Left colon (tissue), 2 donors: Measurements from ENCODE around the gene GPX4. TPM values are rescaled to one million over a fixed set of nuclear protein-coding genes. Genes with fewer than 3 reads are reported as not detected.
"Not testable (repeated sequence)": the region's sequence is repeated elsewhere in the genome, so short reads cannot be mapped to it uniquely, and the experiment has no call there.

ENCODE experiments used
- ATAC-seq: fragments of 200-7000 bp; cut with Tn5 transposase; one replicate; pipeline ENCODE4 v1.9.1; 2020; ENCODE audit warnings: mild to moderate bottlenecking, moderate library complexity
- DNase-seq, 2 donors: peaks; one replicate each; pipeline ENCODE4 v3.0.0-alpha.2; 2020
- intact Hi-C, 2 donors: fragments of 100-400 bp; cut with DNase I in 1 of 2; cut with micrococcal nuclease in 1 of 2; formaldehyde crosslinking; loops; one replicate each; pipeline versions ENCODE4 v1.11.2 to v1.14.0; 2022; cut with DNase I, micrococcal nuclease
- total RNA-seq, 2 donors: library from RNA; stranded (reverse); fragmentation: NEBNext Ultra II Directional; extraction: Animal tissue kit (Norgen Biotek cat#: 25700); gene quantifications; one replicate each; pipeline ENCODE4 v1.2.1, GENCODE V29; 2021
- donor health status: DM: no; HTN: no; CAD: no.
- donor health status: DM: yes; HTN: yes; CAD: no.

GPX4 gene
- total RNA-seq, 2 donors from 2014 or later, result 162 to 176 TPM

- DNase-seq (no peak), ATAC-seq (no peak)
- intact Hi-C loops, result no loop called here
These were observed 18.5 kb downstream of the GPX4 start for GRCh38 chr19:1122021-1122971.

- intact Hi-C loops, result no loop called here
- DNase-seq, result peak; percentile 71 to 85
- ATAC-seq, result peak; percentile 94
These were observed 19.2 kb downstream of the GPX4 start for GRCh38 chr19:1122972-1123363.

- DNase-seq, result no peak
- intact Hi-C loops, result no loop called here
- ATAC-seq, result no peak
These were observed 19.6 kb downstream of the GPX4 start for GRCh38 chr19:1123381-1123780.

GRCh38 chr19:1123885-1124677, 20.3 kb downstream of the GPX4 start:
- intact Hi-C loops, result no loop called here
- no peak for ATAC-seq
- no peak for DNase-seq

GRCh38 chr19:1125601-1126467, 22.0 kb downstream of the GPX4 start:
- intact Hi-C loops, result no loop called here

GRCh38 chr19:1126984-1127760, 23.4 kb downstream of the GPX4 start:
- ATAC-seq (no peak), DNase-seq (no peak)
- intact Hi-C loops, result no loop called here

More at GRCh38 chr19:1125601-1126467, 22.0 kb downstream of the GPX4 start:
- no peak for ATAC-seq
- no peak for DNase-seq

- ATAC-seq (no peak), DNase-seq (peak in 1 of 2 donors; percentile 43)
- intact Hi-C loops, result no loop called here
These were observed 24.3 kb downstream of the GPX4 start for GRCh38 chr19:1128106-1128505.

GRCh38 chr19:1129084-1129483, 25.3 kb downstream of the GPX4 start:
- DNase-seq, intact Hi-C loops, ATAC-seq: not testable (repeated sequence)

- intact Hi-C loops, result no loop called here
- DNase-seq (no peak), ATAC-seq (no peak)
These were observed 25.7 kb downstream of the GPX4 start for GRCh38 chr19:1129535-1129934.

GRCh38 chr19:1130771-1131717, 27.2 kb downstream of the GPX4 start:
- intact Hi-C loops, result no loop called here
- DNase-seq (peak; percentile 45 to 54), ATAC-seq (peak; percentile 4)

GRCh38 chr19:1131718-1132551, 28.1 kb downstream of the GPX4 start:
- peak; percentile 77 for ATAC-seq
- intact Hi-C loops, result no loop called here

GRCh38 chr19:1132552-1133383, 29.0 kb downstream of the GPX4 start:
- intact Hi-C loops, result no loop called here
- DNase-seq (peak in 1 of 2 donors; percentile 50), ATAC-seq (no peak)

More at GRCh38 chr19:1131718-1132551, 28.1 kb downstream of the GPX4 start:
- peak; percentile 92 to 93 for DNase-seq

- ATAC-seq, result no peak
- intact Hi-C loops, result no loop called here
- DNase-seq, result peak; percentile 60 to 68
These were observed 29.7 kb downstream of the GPX4 start for GRCh38 chr19:1133471-1133929.

GRCh38 chr19:1134431-1134830, 30.6 kb downstream of the GPX4 start:
- intact Hi-C loops, result no loop called here
- DNase-seq, result no peak
- no peak for ATAC-seq

- DNase-seq (peak in 1 of 2 donors; percentile 38), ATAC-seq (no peak)
- intact Hi-C loops, result no loop called here
These were observed 31.7 kb downstream of the GPX4 start for GRCh38 chr19:1135454-1135853.
